Cardiac muscle cell (in vitro differentiated cells and primary cell): Measurements from ENCODE around the gene TAC3. TPM values are rescaled to one million over a fixed set of nuclear protein-coding genes. Genes with fewer than 3 reads are reported as not detected.

Experiments
- DNase-seq, 2 donors: peaks; one replicate each; pipeline versions ENCODE4 v3.0.0 to v3.0.0-alpha.2; 2010 to 2017; ENCODE audit warnings: low read depth in 1 of 2, low spot score in 1 of 2
- H3K27ac ChIP-seq: fragments of 200-600 bp; sonication (generic); 2 replicates; pipeline ENCODE4 v1.5.1; 2016
- H3K27me3 ChIP-seq: fragments of 200-600 bp; sonication (generic); 2 replicates; pipeline ENCODE4 v1.6.0; 2016; ENCODE audit warnings: control low read depth
- H3K36me3 ChIP-seq: fragments of 200-600 bp; sonication (generic); 2 replicates; pipeline ENCODE4 v1.5.1; 2016; ENCODE audit warnings: control low read depth
- H3K4me1 ChIP-seq: fragments of 200-600 bp; sonication (generic); 2 replicates; pipeline ENCODE4 v1.8.1; 2017; ENCODE audit warnings: low read depth, mild to moderate bottlenecking, mixed run types
- H3K4me3 ChIP-seq: fragments of 200-600 bp; sonication (generic); 2 replicates; pipeline ENCODE4 v1.5.1; 2016; ENCODE audit warnings: mild to moderate bottlenecking
- H3K9me3 ChIP-seq: fragments of 200-600 bp; sonication (generic); 2 replicates; pipeline ENCODE4 v1.5.1; 2017; ENCODE audit warnings: low read depth, mild to moderate bottlenecking, control low read depth
- polyA plus RNA-seq: library from polyadenylated mRNA; unstranded; fragments of >200 nt; fragmentation: Nextera tagmentation; extraction: Ambion mirVana; gene quantifications from 2 replicates; pipeline ENCODE4 v1.2.1, GENCODE V29; 2016
- total RNA-seq: library from RNA; depleted of rRNA; stranded (reverse); fragments of >200 nt; gene quantifications from 2 replicates; pipeline ENCODE4 v1.2.3, GENCODE V29; 2016
- TF ChIP-seq, protein P1 (sequence below): IDR thresholded peaks from 2 replicates; pipeline ENCODE4 v1.5.1; 2012; ENCODE audit warnings: low read depth, mild to moderate bottlenecking, low read length

TAC3 gene
- total and polyA plus RNA-seq, 2 experiments from 2014 or later, result 3.5 to 5.7 TPM

DNA sequence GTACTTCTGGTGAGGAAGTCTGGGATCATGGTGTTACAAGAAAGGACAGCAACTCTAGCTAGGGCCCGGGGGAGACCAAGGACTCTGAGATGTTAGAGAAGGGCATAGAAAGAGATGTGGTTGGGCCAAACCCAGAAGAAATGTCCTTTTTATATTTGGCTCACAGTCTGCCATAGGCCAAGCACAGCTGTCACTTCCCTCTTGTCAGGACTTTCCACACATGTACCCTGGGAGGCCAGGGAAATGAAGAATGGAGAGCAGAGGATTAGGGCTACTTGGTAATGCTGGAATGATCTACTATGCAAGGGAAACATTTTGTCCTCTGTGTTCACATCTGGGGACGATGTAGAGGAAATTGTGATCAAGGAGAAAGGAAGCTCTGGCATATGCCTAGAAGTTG is 24.4 kb upstream of the TAC3 start:
- H3K9me3 ChIP-seq, result no peaks in the 10 kb centered on the region
- no peaks in the 10 kb centered on the region for H3K36me3 ChIP-seq
- TF ChIP-seq, protein P1, sequence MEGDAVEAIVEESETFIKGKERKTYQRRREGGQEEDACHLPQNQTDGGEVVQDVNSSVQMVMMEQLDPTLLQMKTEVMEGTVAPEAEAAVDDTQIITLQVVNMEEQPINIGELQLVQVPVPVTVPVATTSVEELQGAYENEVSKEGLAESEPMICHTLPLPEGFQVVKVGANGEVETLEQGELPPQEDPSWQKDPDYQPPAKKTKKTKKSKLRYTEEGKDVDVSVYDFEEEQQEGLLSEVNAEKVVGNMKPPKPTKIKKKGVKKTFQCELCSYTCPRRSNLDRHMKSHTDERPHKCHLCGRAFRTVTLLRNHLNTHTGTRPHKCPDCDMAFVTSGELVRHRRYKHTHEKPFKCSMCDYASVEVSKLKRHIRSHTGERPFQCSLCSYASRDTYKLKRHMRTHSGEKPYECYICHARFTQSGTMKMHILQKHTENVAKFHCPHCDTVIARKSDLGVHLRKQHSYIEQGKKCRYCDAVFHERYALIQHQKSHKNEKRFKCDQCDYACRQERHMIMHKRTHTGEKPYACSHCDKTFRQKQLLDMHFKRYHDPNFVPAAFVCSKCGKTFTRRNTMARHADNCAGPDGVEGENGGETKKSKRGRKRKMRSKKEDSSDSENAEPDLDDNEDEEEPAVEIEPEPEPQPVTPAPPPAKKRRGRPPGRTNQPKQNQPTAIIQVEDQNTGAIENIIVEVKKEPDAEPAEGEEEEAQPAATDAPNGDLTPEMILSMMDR, result no peak
- no peak for DNase-seq
- no peak overlapping the region for H3K27ac ChIP-seq
- no peaks in the 10 kb centered on the region for H3K4me1 ChIP-seq
- H3K27me3 ChIP-seq, result peaks cover 2% of the 10 kb centered on the region
- H3K4me3 ChIP-seq, result no peak overlapping the region

DNA sequence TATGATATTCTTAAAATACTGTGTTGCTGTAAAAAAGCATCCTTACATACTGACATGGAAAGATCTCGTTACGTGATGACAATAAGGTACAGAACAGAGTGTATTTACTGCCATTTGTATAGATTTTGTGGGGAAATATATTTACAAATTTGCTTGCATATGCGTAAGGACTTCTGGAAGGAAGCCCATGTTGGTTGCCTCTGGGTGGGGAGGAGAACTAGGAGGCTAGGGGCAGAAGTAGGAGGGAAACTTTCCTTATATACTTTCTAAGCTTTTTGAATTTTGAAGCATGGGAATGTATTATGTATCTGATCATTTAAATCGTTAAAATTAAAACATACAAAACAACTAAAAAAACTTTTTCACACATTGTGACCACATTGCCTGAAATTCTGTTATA is 23.9 kb upstream of the TAC3 start:
- Histone ChIP-seq H3K9me3 (no peaks in the 10 kb centered on the region), H3K4me1 (no peaks in the 10 kb centered on the region), H3K36me3 (no peaks in the 10 kb centered on the region), H3K27me3 (peaks cover 2% of the 10 kb centered on the region), H3K27ac (no peak overlapping the region), H3K4me3 (no peak overlapping the region)
- TF ChIP-seq, protein P1, result no peak
- no peak for DNase-seq

DNA sequence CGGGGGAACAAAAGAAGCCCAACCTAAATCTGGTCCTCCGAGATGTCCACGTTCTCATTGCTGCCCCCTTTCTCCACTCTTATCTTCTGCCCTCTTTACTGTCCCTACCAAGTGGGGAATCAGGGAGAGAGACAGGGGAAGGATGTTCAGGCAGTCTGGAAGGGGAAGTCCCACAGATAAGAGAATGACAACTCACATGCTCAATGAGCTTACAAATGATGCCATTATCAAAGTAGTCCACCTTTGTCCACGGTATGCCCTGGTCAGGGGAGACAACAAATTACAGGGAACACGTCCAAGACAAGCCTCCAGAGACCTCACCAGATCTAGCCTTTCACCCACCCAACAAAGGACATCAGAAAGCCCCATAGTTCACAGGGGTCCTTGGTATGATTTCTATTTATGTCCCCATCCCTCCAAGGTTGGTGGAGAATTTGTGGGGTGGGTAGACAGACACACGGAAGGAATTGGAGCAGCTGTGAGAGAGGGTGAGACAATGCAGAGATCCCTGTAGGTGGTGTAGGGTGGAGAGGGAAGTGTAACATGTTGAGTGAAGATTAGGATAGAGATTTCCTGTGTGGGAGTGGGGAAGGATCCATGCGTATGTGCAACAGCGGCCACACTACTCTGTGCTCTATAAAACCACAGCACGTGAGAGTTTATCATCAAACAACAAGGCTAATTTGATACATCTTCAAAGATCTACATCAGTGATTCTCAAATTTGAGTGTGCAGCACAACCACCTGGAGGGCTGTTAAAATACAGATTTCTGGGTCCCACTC is 22.9 kb upstream of the TAC3 start:
- Histone ChIP-seq H3K27ac (no peak overlapping the region), H3K4me1 (no peaks in the 10 kb centered on the region), H3K9me3 (no peaks in the 10 kb centered on the region), H3K36me3 (no peaks in the 10 kb centered on the region), H3K27me3 (peaks cover 2% of the 10 kb centered on the region), H3K4me3 (no peak overlapping the region)
- TF ChIP-seq, protein P1, result no peak
- DNase-seq, result no peak

DNA sequence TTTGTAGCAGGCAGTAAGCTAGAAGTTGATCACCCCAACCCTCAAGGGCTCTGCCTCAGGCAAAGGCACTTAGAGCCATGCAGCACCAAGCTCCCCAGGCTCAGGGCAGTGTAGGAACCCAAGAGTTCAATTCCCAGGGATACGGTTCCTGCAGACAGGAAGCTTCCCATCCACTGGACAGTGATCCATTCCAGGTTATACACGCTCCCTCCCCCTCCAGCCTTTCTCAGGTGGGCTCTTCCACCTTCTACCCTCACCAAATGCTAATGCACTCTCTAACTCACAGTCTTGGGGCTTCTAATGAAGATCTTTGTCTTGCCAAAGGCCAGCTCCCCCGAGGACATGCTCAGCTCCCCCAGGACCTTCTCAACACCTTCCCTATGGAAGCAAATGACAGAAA is 20.9 kb upstream of the TAC3 start:
- Histone ChIP-seq H3K27me3 (no peaks in the 10 kb centered on the region), H3K4me3 (no peak overlapping the region), H3K9me3 (no peaks in the 10 kb centered on the region), H3K36me3 (no peaks in the 10 kb centered on the region), H3K27ac (no peak overlapping the region), H3K4me1 (no peaks in the 10 kb centered on the region)
- no peak for DNase-seq
- TF ChIP-seq, protein P1, result no peak

DNA sequence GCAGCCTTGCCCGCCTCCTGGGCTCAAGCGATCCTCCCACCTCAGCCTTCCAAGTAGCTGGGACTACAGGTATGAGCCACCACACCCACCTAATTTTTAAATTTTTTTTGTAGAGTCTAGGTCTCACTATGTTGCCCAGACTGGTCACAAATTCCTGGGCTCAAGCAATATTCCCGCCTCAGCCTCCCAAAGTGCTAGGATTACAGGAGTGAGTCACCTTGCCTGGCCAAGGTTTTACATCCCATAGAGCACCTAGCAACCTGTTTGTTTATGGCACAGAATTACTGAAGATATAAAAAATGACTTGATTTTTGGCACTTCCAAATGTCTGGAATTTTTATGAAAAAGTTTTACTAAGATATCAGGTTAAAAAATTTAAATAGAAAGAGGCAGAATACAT is 17.1 kb upstream of the TAC3 start:
- no peaks in the 10 kb centered on the region for H3K36me3 ChIP-seq
- H3K9me3 ChIP-seq, result no peaks in the 10 kb centered on the region
- no peak overlapping the region for H3K4me3 ChIP-seq
- H3K27ac ChIP-seq, result no peak overlapping the region
- H3K27me3 ChIP-seq, result no peaks in the 10 kb centered on the region
- no peaks in the 10 kb centered on the region for H3K4me1 ChIP-seq
- TF ChIP-seq, protein P1, result no peak
- no peak for DNase-seq
